SJCRH30 (cell line): ENCODE data around the gene CFAP299. TPM values are rescaled to one million over a fixed set of nuclear protein-coding genes. Genes with fewer than 3 reads are reported as not detected.
"Not testable (repeated sequence)": the region's sequence is repeated elsewhere in the genome, so short reads cannot be mapped to it uniquely, and the experiment has no call there.

Experiments used
- DNase-seq, 2 experiments: peaks; one replicate each; pipeline ENCODE4 v3.0.0-alpha.2; 2015 to 2020
- H3K27ac ChIP-seq: fragments of 250-450 bp; sonication (Bioruptor Pico); 2 replicates; pipeline ENCODE4 v1.5.1; 2020; ENCODE audit warnings: mild to moderate bottlenecking, moderate library complexity
- H3K27me3 ChIP-seq: fragments of 250-450 bp; sonication (Bioruptor Pico); 2 replicates; pipeline ENCODE4 v1.5.1; 2020; ENCODE audit warnings: mild to moderate bottlenecking, moderate library complexity
- H3K36me3 ChIP-seq: fragments of 250-450 bp; sonication (Bioruptor Pico); 2 replicates; pipeline ENCODE4 v1.5.1; 2020; ENCODE audit warnings: mild to moderate bottlenecking, moderate library complexity
- H3K4me1 ChIP-seq: fragments of 250-450 bp; sonication (Bioruptor Pico); 2 replicates; pipeline ENCODE4 v1.5.1; 2020; ENCODE audit warnings: mild to moderate bottlenecking, moderate library complexity
- H3K4me3 ChIP-seq: fragments of 250-450 bp; sonication (Bioruptor Pico); 2 replicates; pipeline ENCODE4 v1.5.1; 2020; ENCODE audit warnings: mild to moderate bottlenecking, moderate library complexity
- H3K9me3 ChIP-seq: fragments of 250-450 bp; sonication (Bioruptor Pico); replicated peaks from 2 replicates; pipeline ENCODE4 v1.5.1; 2020; ENCODE audit warnings: mild to moderate bottlenecking, moderate library complexity
- total RNA-seq: library from RNA; depleted of rRNA; stranded (reverse); fragments of >200 nt; shearing (Covaris generic); gene quantifications from 2 replicates; pipeline ENCODE4 v1.2.3, GENCODE V29; 2014

Gene CFAP299
- total RNA-seq, 1 experiment from 2014 or later = not detected

DNA sequence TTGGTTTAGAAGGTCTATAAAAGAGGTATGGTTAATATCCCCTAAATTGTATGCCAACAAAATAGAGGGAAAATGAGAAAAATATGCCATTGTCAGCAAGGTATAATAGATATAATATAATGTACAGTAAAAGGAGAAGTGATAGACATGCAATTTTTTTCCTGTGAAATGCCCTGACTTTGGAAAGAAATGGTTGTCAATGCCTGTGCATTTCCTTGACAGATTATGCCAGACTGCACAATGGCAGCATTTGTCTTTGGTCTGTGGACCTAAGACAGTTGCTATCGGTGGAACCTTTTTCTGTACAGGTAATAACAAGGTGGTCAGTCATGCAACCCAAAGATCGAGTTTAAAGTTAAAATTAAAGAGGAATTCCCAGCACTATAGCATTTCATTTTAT is 301.7 kb downstream of the CFAP299 start:
- no peak overlapping the region for H3K27ac ChIP-seq
- H3K4me3 ChIP-seq = no peak overlapping the region
- H3K36me3 ChIP-seq = no peaks in the 10 kb centered on the region
- H3K4me1 ChIP-seq = no peaks in the 10 kb centered on the region
- H3K9me3 ChIP-seq = no peaks in the 10 kb centered on the region
- no peak for DNase-seq
- H3K27me3 ChIP-seq = no peaks in the 10 kb centered on the region

DNA sequence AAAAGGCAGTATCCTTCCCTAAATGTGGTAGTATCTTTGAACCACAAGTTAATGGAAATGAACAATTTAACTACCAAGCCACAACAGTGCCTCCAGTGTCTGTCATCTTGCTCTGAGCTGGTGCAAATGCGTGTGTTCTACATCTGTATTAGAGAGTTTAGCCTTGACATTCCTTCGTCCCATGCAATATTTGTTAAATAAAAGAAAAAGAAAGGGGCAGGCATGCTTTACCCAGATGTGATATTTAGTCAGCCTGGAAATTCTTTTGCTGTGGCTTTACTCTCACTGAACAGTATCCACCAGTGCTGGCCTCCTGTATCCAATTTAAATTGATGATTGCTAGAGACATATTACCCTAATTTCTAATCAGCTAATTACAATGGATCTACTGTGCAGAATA is 310.5 kb downstream of the CFAP299 start:
- H3K27ac ChIP-seq = no peak overlapping the region
- no peaks in the 10 kb centered on the region for H3K9me3 ChIP-seq

DNA sequence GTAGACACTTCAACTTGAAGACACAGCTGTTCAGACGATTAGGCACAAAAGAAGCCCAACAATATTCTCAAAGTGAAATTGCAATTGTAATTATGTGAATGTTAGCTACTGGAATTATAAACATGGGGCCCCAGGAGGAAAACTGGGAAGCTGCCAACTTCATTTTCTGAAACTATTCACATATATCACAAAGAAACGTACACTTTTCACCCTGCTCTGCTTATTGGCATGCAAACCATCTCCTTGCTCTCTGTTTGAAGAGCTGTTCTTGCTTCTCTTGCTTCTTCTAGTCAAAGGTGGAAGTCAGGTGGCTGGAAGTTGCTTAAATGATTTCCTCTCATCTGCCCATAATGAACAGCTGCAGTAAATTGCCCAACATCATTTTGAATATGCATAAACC is 320.1 kb downstream of the CFAP299 start:
- DNase-seq = peak in 1 of 2 experiments; percentile 7
- peaks cover 4% of the 10 kb centered on the region; the same call in 1 of the 2 replicates for H3K9me3 ChIP-seq
- no peak overlapping the region for H3K27ac ChIP-seq
- H3K4me3 ChIP-seq = no peak overlapping the region
- no peaks in the 10 kb centered on the region for H3K4me1 ChIP-seq
- H3K27me3 ChIP-seq = no peaks in the 10 kb centered on the region
- H3K36me3 ChIP-seq = no peaks in the 10 kb centered on the region

More for the DNA sequence above, 310.5 kb downstream of the CFAP299 start:
- DNase-seq = no peak
- no peaks in the 10 kb centered on the region for H3K27me3 ChIP-seq
- no peak overlapping the region for H3K4me3 ChIP-seq
- H3K4me1 ChIP-seq = no peaks in the 10 kb centered on the region
- no peaks in the 10 kb centered on the region for H3K36me3 ChIP-seq

DNA sequence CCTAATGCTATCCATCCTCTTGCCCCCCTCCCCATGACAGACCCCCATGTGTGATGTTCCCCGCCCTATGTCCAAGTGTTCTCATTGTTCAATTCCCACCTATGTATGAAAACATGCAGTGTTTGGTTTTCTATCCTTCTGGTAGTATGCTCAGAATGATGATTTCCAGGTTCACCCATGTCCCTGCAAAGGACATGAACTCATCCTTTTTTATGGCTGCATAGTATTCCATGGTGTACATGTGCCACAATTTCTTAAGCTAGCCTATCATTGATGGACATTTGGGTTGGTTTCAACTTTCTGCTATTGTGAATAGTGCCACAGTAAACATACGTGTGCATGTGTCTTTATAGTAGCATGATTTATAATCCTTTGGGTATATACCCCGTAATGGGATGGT is 334.6 kb downstream of the CFAP299 start:
- not testable (repeated sequence) for DNase-seq, H3K36me3 ChIP-seq, H3K4me3 ChIP-seq, H3K27me3 ChIP-seq, H3K27ac ChIP-seq, H3K9me3 ChIP-seq, H3K4me1 ChIP-seq

DNA sequence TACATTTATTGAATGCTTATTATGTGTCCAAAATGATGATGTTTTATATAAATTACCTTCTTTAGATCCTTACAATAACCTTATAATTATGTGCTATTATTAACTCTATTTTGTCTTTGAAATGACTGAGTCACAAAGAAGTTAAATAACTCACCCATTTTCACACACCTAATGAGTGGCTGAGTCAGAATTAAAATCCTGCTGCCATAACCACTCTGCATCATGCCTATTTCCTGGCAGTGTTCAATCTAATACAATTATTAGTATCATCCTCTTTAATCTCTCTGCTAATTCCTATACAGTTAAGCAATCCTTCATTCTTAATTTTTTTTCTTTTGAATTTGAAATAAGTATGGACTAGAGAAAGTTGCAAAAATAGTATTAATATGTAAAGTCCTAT is 342.9 kb downstream of the CFAP299 start:
- DNase-seq = no peak

DNA sequence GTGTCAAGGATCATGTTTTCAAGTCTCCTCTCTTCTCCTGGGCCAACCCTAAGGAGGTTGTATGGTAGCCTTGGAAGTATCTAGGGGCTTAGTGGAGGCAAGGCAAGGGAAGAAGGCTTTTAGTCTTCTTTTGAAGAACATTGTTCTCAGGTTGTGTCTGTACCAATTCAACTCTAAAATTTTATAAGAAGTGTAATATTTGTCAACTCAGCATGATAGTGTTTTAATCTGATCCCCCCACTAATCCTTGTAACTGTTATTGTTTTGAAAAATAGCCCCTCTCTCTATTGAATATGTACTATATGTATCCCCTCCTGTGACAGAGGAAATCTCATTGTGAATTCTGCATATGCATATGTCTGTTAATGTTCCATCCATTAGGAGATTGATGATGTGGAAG is 345.4 kb downstream of the CFAP299 start:
- Histone ChIP-seq H3K9me3 (no peaks in the 10 kb centered on the region), H3K27ac (no peak overlapping the region), H3K27me3 (no peaks in the 10 kb centered on the region), H3K36me3 (no peaks in the 10 kb centered on the region), H3K4me1 (no peaks in the 10 kb centered on the region), H3K4me3 (no peak overlapping the region)
- no peak for DNase-seq

More for the DNA sequence above, 342.9 kb downstream of the CFAP299 start:
- Histone ChIP-seq H3K4me3 (no peak overlapping the region), H3K27ac (no peak overlapping the region), H3K27me3 (no peaks in the 10 kb centered on the region), H3K9me3 (no peaks in the 10 kb centered on the region), H3K4me1 (no peaks in the 10 kb centered on the region), H3K36me3 (no peaks in the 10 kb centered on the region)

DNA sequence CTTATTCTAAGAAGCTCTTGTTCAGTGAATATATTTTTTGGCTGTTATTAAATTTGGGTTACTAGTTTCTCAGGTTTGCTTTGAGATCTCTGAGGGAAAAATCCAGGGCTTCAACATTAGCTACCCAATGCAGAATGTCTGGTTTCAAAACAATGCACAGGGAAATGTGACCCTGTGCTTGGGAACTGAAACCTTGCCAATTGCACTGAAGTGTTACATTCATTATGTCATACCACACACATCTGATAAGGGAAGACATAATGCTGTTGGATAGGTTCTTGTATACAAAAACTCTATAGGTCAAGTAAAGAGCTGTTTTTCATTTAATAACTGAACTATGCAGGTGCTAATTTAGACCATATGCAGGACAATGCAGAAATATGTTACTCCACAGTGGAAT is 349.7 kb downstream of the CFAP299 start:
- Histone ChIP-seq H3K27ac (no peak overlapping the region), H3K4me3 (no peak overlapping the region), H3K36me3 (no peaks in the 10 kb centered on the region), H3K9me3 (no peaks in the 10 kb centered on the region), H3K4me1 (no peaks in the 10 kb centered on the region), H3K27me3 (no peaks in the 10 kb centered on the region)
- peak in 1 of 2 experiments; percentile 15 for DNase-seq

DNA sequence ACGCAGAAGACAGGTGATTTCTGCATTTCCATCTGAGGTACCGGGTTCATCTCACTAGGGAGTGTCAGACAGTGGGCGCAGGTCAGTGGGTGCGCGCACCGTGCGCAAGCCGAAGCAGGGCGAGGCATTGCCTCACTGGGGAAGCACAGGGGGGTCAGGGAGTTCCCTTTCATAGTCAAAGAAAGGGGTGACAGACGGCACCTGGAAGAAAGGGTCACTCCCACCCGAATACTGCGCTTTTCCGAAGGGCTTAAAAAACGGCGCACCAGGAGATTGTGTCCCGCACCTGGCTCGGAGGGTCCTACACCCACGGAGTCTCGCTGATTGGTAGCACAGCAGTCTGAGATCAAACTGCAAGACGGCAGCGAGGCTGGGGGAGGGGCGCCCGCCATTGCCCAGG is 352.2 kb downstream of the CFAP299 start:
- not testable (repeated sequence) for H3K27me3 ChIP-seq, H3K4me1 ChIP-seq, DNase-seq, H3K9me3 ChIP-seq, H3K27ac ChIP-seq, H3K4me3 ChIP-seq, H3K36me3 ChIP-seq

DNA sequence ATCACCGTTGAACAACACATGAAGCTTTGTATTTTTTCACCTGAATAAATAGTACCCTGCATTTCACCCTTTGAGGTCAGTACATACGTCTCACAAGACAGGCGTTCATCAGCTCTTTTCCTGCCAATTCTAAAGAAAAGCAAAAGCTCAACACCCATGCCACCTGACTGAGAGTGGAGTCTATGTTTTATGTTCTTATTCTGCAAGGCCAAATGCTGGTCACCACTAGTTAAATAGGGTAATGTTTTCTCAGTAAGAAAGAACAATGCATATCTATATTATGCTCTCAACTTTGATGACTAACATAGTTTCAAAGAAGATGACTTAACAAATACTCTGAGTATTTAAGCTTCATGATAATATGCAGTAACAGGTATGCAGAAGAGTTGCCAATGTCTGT is 358.6 kb downstream of the CFAP299 start:
- no peak overlapping the region for H3K27ac ChIP-seq
- no peaks in the 10 kb centered on the region for H3K36me3 ChIP-seq
- H3K9me3 ChIP-seq = no peaks in the 10 kb centered on the region
- no peak for DNase-seq
- H3K27me3 ChIP-seq = no peaks in the 10 kb centered on the region
- H3K4me3 ChIP-seq = no peak overlapping the region
- H3K4me1 ChIP-seq = no peaks in the 10 kb centered on the region

DNA sequence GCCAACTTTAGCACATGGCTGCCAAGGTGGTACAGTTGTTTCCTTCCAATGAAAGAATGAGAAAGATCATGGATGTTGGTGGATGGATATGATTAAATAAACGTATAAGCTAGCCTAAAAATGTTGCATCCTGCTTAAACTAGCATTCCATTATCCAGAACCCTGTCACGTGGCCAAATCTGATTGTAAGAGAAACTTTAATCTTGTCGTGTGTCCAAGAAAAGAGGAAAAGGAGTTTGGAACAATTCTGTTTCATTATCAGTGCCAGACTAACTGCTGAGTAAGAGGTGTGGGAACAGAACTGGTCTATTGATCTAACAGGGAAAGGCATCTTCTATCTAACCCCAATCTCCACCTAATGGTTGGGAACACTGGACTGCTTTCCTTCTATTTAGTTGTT is 369.8 kb downstream of the CFAP299 start:
- Histone ChIP-seq H3K4me1 (no peaks in the 10 kb centered on the region), H3K27ac (no peak overlapping the region), H3K27me3 (no peaks in the 10 kb centered on the region), H3K4me3 (no peak overlapping the region), H3K36me3 (no peaks in the 10 kb centered on the region), H3K9me3 (no peaks in the 10 kb centered on the region)
- DNase-seq = no peak

DNA sequence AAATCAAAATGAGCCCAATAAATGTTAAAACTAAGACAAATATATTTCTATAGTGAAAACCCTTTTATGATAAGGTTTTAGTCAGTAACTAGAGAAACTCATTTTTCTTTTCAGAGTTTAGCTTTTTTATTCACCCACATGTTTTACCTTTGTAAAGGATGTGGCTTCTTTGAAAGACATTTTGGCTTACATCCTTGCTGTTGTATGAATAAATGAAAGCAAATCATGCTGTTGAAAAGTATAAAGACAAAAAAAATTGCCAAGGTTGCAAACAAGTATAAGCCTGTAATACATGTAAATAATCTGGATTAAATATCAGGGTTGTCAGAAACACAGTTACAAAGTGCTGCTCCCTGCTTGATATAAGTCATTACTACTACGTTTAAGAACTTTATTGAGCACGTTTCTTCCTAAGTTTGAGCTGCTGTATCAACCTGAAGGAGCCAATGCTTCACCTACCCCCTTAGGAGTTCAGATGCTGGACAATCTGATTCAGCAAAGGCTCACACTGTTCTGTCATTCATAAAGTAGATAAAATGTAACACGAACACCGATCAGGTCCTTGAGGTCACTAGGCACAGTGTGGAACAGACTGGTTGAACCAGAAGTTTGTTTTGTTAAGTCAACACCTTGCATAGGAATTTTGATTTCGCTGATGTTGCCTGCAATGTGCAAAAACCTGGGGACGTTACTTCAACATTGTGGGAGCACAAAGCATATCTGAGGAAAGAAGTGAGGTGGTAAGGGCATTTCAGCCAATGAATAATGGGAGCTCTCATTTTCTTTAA is 373.7 kb downstream of the CFAP299 start:
- DNase-seq = no peak
- no peak overlapping the region for H3K4me3 ChIP-seq
- H3K27me3 ChIP-seq = no peaks in the 10 kb centered on the region
- no peak overlapping the region for H3K27ac ChIP-seq
- no peaks in the 10 kb centered on the region for H3K36me3 ChIP-seq
- no peaks in the 10 kb centered on the region for H3K9me3 ChIP-seq
- H3K4me1 ChIP-seq = no peaks in the 10 kb centered on the region

DNA sequence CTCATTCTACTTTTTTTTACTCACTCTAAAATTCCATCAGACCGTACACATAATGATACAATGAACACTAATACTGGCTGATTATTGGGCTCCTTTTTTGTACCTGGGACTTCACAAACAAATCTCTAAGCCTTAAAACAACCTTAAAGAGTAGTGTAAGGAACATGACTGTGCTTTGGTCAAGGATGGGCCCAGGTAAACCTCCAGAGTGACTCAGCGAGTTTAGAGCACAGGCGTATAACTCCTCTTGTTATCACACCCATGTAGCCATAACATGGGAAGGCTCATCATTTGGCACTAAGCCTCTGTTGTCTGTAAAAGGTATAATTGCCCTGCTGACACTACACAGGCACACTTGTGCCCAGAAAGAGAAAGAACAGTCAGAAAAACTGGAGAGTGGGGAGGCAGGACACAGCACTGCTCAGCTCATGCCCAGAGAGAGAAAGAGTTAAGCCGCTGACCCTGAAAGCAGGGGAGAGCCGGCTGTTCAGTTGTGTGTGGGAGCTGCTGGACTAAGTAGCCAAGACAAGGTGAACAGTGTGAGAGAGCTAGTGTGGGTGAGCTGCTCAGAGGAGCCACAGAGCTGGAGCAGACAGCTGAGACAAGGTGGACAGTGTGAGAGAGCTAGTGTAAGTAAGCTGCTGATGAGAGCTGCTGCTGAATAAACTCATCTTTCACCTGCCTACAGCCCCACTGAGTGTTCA is 375.4 kb downstream of the CFAP299 start:
- Histone ChIP-seq H3K36me3 (no peaks in the 10 kb centered on the region), H3K27me3 (no peaks in the 10 kb centered on the region), H3K4me3 (no peak overlapping the region), H3K9me3 (no peaks in the 10 kb centered on the region), H3K27ac (no peak overlapping the region), H3K4me1 (no peaks in the 10 kb centered on the region)
- no peak for DNase-seq

DNA sequence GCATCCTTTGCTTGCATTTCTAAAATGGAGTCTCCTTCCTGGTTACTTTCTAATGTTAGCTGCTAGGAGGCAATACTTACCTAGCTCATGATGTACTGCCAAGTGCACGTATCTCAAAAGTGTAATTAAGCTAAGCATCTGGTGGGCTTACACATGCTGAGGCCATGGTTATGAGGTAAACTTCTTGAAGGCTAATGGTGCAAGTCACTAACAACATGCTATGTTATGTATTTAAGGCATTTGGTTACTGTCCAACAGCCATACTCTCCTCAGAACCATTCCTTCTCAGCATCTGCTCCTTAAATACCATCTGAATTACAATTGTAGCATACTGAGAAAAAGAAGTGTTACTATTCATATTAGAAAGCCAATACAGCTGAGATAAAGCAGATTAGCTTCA is 376.4 kb downstream of the CFAP299 start:
- H3K36me3 ChIP-seq = no peaks in the 10 kb centered on the region
- no peaks in the 10 kb centered on the region for H3K4me1 ChIP-seq
- DNase-seq = no peak

DNA sequence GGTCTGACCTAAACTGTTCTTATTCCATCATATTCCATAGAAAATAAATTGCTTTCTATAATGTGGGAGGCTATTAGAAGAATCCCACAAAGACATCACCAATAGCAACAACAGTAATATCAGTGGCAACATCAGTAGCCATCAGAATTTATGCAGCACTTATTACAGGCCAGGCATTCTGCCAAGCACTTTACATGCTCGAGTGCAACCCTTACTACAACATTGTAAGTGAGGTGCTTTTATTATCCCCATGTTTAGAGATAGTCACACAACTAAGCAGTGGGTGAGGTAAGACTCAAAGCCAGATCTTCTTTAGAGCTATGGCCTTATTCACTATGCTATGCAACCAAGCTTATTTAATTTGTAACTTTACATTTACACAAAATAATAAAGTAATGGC is 377.9 kb downstream of the CFAP299 start:
- H3K4me3 ChIP-seq = no peak overlapping the region
- H3K36me3 ChIP-seq = no peaks in the 10 kb centered on the region
- no peaks in the 10 kb centered on the region for H3K4me1 ChIP-seq
- DNase-seq = no peak
- H3K9me3 ChIP-seq = no peaks in the 10 kb centered on the region
- H3K27me3 ChIP-seq = no peaks in the 10 kb centered on the region
- no peak overlapping the region for H3K27ac ChIP-seq

More for the DNA sequence above, 376.4 kb downstream of the CFAP299 start:
- Histone ChIP-seq H3K4me3 (no peak overlapping the region), H3K27ac (no peak overlapping the region), H3K9me3 (no peaks in the 10 kb centered on the region), H3K27me3 (no peaks in the 10 kb centered on the region)

DNA sequence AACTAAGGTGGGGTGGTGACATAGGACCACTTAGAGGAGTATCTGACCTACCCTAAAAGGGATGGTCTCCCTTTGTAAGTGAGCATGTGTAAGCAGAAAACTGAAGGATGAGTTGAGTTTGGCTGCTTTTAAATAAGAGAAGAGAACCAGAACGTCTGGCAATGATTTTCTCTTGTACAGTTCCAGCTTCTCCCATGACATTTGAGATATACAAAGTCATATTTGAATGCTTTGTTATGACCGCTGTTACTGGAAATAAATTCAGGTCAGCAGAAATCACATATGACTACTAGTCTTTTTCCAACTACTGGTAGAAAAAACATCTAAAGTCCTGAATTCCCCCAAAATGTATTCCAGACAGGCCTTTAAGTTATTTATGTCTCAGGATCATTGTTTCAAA is 381.7 kb downstream of the CFAP299 start:
- Histone ChIP-seq H3K4me3 (no peak overlapping the region), H3K9me3 (peaks cover 4% of the 10 kb centered on the region; the same call in 1 of the 2 replicates), H3K4me1 (no peaks in the 10 kb centered on the region), H3K36me3 (no peaks in the 10 kb centered on the region), H3K27ac (no peak overlapping the region), H3K27me3 (no peaks in the 10 kb centered on the region)
- no peak for DNase-seq
